Vagina (tissue), 2 donors: ENCODE measurements around the gene GPR173.

Experiments used
- POLR2A ChIP-seq, 2 donors: fragments of 450-650 bp; IDR thresholded peaks; one replicate each; pipeline ENCODE4 v1.6.1; 2017; ENCODE audit warnings: antibody characterized with exemption in 2 of 2, mild to moderate bottlenecking in 2 of 2, moderate library complexity in 2 of 2
- POLR2AphosphoS5 ChIP-seq, 2 donors: sonication (generic); formaldehyde crosslinking; IDR thresholded peaks; one replicate each; pipeline ENCODE4 v1.9.0; 2017; ENCODE audit warnings: antibody characterized with exemption in 2 of 2, mild to moderate bottlenecking in 2 of 2, low read depth in 1 of 2; ENCODE audit not compliant: insufficient read depth in 1 of 2
- TF ChIP-seq, protein P1 (sequence below), 3 experiments: fragments of 450-650 bp in 2 of 3; fragments of 200-600 bp in 1 of 3; sonication (generic) in 1 of 3; IDR thresholded peaks; one replicate each; pipeline ENCODE4 v1.5.1; 2017 to 2019; ENCODE audit warnings: antibody characterized with exemption in 3 of 3, mild to moderate bottlenecking in 2 of 3, moderate library complexity in 2 of 3

DNA sequence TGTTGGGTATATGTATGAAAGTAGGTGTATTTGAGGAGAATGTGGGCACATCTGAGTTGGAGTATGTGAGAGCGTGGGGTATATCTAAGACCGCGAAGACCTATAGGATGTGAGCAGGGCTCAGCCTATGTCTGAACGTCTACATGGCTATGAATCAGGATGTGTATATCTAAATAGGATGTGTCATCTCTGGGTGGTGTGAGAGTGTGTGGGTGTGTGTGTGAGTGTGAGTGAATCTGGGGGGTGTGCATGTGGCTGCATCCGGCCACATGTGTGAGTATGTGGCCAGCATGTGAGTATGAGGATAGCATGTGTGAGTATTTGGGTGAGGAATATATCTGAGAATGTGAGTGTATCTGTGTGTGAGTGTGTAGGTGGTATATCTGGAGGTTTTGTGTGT is 7.7 kb downstream of the GPR173 start:
- TF ChIP-seq, protein P1, sequence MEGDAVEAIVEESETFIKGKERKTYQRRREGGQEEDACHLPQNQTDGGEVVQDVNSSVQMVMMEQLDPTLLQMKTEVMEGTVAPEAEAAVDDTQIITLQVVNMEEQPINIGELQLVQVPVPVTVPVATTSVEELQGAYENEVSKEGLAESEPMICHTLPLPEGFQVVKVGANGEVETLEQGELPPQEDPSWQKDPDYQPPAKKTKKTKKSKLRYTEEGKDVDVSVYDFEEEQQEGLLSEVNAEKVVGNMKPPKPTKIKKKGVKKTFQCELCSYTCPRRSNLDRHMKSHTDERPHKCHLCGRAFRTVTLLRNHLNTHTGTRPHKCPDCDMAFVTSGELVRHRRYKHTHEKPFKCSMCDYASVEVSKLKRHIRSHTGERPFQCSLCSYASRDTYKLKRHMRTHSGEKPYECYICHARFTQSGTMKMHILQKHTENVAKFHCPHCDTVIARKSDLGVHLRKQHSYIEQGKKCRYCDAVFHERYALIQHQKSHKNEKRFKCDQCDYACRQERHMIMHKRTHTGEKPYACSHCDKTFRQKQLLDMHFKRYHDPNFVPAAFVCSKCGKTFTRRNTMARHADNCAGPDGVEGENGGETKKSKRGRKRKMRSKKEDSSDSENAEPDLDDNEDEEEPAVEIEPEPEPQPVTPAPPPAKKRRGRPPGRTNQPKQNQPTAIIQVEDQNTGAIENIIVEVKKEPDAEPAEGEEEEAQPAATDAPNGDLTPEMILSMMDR (IDR thresholded peaks at IDR 0.05): no peak
- no peak for TF ChIP-seq POLR2AphosphoS5 (IDR thresholded peaks at IDR 0.05; ENCODE audit: insufficient read depth in 1 of 2, low read depth in 1 of 2)
- no peak for TF ChIP-seq POLR2A (IDR thresholded peaks at IDR 0.05)
